HEK293 (cell line): ENCODE measurements around the gene CLCF1.

ENCODE experiments used
- AEBP2 ChIP-seq: fragments of 450-650 bp; formaldehyde crosslinking; IDR thresholded peaks from 2 replicates; pipeline ENCODE4 v1.5.1; 2016; ENCODE audit warnings: missing biosample characterization, missing genetic modification characterization, borderline replicate concordance
- CTCF ChIP-seq: fragments of 450-650 bp; formaldehyde crosslinking; IDR thresholded peaks from 2 replicates; pipeline ENCODE4 v1.5.1; 2016; ENCODE audit warnings: missing biosample characterization, missing genetic modification characterization
- EGR2 ChIP-seq: fragments of 450-650 bp; formaldehyde crosslinking; IDR thresholded peaks from 2 replicates; pipeline ENCODE4 v1.5.1; 2016; ENCODE audit warnings: low read depth, missing biosample characterization, missing genetic modification characterization
- GLIS2 ChIP-seq: fragments of 450-650 bp; formaldehyde crosslinking; IDR thresholded peaks from 2 replicates; pipeline ENCODE4 v1.5.1; 2016; ENCODE audit warnings: missing biosample characterization, missing genetic modification characterization
- INSM2 ChIP-seq: fragments of 450-650 bp; formaldehyde crosslinking; IDR thresholded peaks from 2 replicates; pipeline ENCODE4 v1.5.1; 2016; ENCODE audit warnings: missing biosample characterization, missing genetic modification characterization
- KLF17 ChIP-seq: fragments of 450-650 bp; formaldehyde crosslinking; IDR thresholded peaks from 2 replicates; pipeline ENCODE4 v1.5.1; 2016; ENCODE audit warnings: missing biosample characterization, missing genetic modification characterization
- PRDM10 ChIP-seq: fragments of 450-650 bp; formaldehyde crosslinking; IDR thresholded peaks from 2 replicates; pipeline ENCODE4 v1.5.1; 2016; ENCODE audit warnings: missing biosample characterization, missing genetic modification characterization
- SP3 ChIP-seq: fragments of 450-650 bp; formaldehyde crosslinking; IDR thresholded peaks from 2 replicates; pipeline ENCODE4 v1.5.1; 2016; ENCODE audit warnings: missing biosample characterization, missing genetic modification characterization
- WT1 ChIP-seq: fragments of 450-650 bp; formaldehyde crosslinking; IDR thresholded peaks from 2 replicates; pipeline ENCODE4 v1.5.1; 2016; ENCODE audit warnings: missing biosample characterization, missing genetic modification characterization
- ZBTB10 ChIP-seq: fragments of 450-650 bp; formaldehyde crosslinking; IDR thresholded peaks from 2 replicates; pipeline ENCODE4 v1.5.1; 2016; ENCODE audit warnings: missing biosample characterization, missing genetic modification characterization
- ZBTB17 ChIP-seq: fragments of 450-650 bp; formaldehyde crosslinking; IDR thresholded peaks from 2 replicates; pipeline ENCODE4 v1.5.1; 2016; ENCODE audit warnings: missing biosample characterization, missing genetic modification characterization
- ZFP37 ChIP-seq: fragments of 450-650 bp; formaldehyde crosslinking; IDR thresholded peaks from 2 replicates; pipeline ENCODE4 v1.5.1; 2016; ENCODE audit warnings: missing biosample characterization, missing genetic modification characterization
- ZFP41 ChIP-seq: fragments of 450-650 bp; formaldehyde crosslinking; IDR thresholded peaks from 2 replicates; pipeline ENCODE4 v1.5.1; 2016; ENCODE audit warnings: missing biosample characterization, missing genetic modification characterization, borderline replicate concordance
- ZNF121 ChIP-seq: fragments of 450-650 bp; formaldehyde crosslinking; IDR thresholded peaks from 2 replicates; pipeline ENCODE4 v1.5.1; 2016; ENCODE audit warnings: missing biosample characterization, missing genetic modification characterization
- ZNF211 ChIP-seq: fragments of 450-650 bp; formaldehyde crosslinking; IDR thresholded peaks from 2 replicates; pipeline ENCODE4 v1.5.1; 2016; ENCODE audit warnings: low read depth, missing biosample characterization, missing genetic modification characterization
- ZNF335 ChIP-seq: fragments of 450-650 bp; formaldehyde crosslinking; conservative IDR thresholded peaks from 2 replicates; pipeline ENCODE4 v1.5.1; 2016; ENCODE audit warnings: missing biosample characterization, missing genetic modification characterization
- ZNF398 ChIP-seq: fragments of 450-650 bp; formaldehyde crosslinking; IDR thresholded peaks from 2 replicates; pipeline ENCODE4 v1.5.1; 2017; ENCODE audit warnings: missing biosample characterization, missing genetic modification characterization
- ZNF549 ChIP-seq: fragments of 450-650 bp; IDR thresholded peaks from 2 replicates; pipeline ENCODE4 v1.5.1; 2018; ENCODE audit warnings: missing biosample characterization, missing genetic modification characterization, mild to moderate bottlenecking, inconsistent platforms, moderate library complexity
- ZNF600 ChIP-seq: fragments of 450-650 bp; formaldehyde crosslinking; IDR thresholded peaks from 2 replicates; pipeline ENCODE4 v1.5.1; 2016; ENCODE audit warnings: missing biosample characterization, missing genetic modification characterization
- ZNF791 ChIP-seq: fragments of 450-650 bp; formaldehyde crosslinking; IDR thresholded peaks from 2 replicates; pipeline ENCODE4 v1.5.1; 2016; ENCODE audit warnings: missing biosample characterization, missing genetic modification characterization
- ZNF792 ChIP-seq: fragments of 450-650 bp; formaldehyde crosslinking; IDR thresholded peaks from 2 replicates; pipeline ENCODE4 v1.5.1; 2016; ENCODE audit warnings: missing biosample characterization, missing genetic modification characterization
- ZSCAN23 ChIP-seq: fragments of 450-650 bp; formaldehyde crosslinking; IDR thresholded peaks from 2 replicates; pipeline ENCODE4 v1.5.1; 2016; ENCODE audit warnings: missing biosample characterization, missing genetic modification characterization
- ZSCAN30 ChIP-seq: fragments of 450-650 bp; IDR thresholded peaks from 2 replicates; pipeline ENCODE4 v1.5.1; 2018; ENCODE audit warnings: missing biosample characterization, mild to moderate bottlenecking, missing genetic modification characterization, moderate library complexity

Gene CLCF1

GRCh38 chr11:67373648-67374570 lies 511 bp upstream of the CLCF1 start (continued):
- TF ChIP-seq ZNF211 (tag by site-specific recombination): no peak
- no peak for TF ChIP-seq ZNF791 (tag by site-specific recombination)
- no peak for TF ChIP-seq AEBP2 (tag by site-specific recombination)
- no peak for TF ChIP-seq ZNF792
- peak; percentile 85 for TF ChIP-seq ZNF398
- TF ChIP-seq WT1 (tag by site-specific recombination): peak; percentile 11; the same call in 1 of the 2 replicates
- no peak for TF ChIP-seq ZFP41
- TF ChIP-seq ZNF600 (tag by site-specific recombination): peak; percentile 24; the same call in 1 of the 2 replicates
- no peak for TF ChIP-seq ZSCAN30 (tag by site-specific recombination)
- TF ChIP-seq ZNF335: peak; percentile 80
- TF ChIP-seq CTCF: peak; percentile 43; the same call in 1 of the 2 replicates
- peak; percentile 16; the same call in 1 of the 2 replicates for TF ChIP-seq EGR2 (tag by site-specific recombination)
- TF ChIP-seq PRDM10 (tag by site-specific recombination): peak; percentile 98
- 0 out of 2 replicates have a peak, but pooled peaks have one; percentile 22 for TF ChIP-seq KLF17 (tag by site-specific recombination)
- TF ChIP-seq SP3 (tag by site-specific recombination): peak; percentile 55
- TF ChIP-seq GLIS2 (tag by site-specific recombination): peak; percentile 58; the same call in 1 of the 2 replicates
- TF ChIP-seq ZSCAN23: no peak
- no peak for TF ChIP-seq ZBTB17 (tag by site-specific recombination)
- TF ChIP-seq ZNF121: no peak
- TF ChIP-seq INSM2 (tag by site-specific recombination): no peak
- no peak for TF ChIP-seq ZFP37 (tag by site-specific recombination)
- TF ChIP-seq ZNF549: no peak
- no peak for TF ChIP-seq ZBTB10
